ENCODE measurements around the gene PIP4K2C.
A peak's percentile ranks its signal among the peaks of the same experiment; 100 is the strongest.

The PIP4K2C gene

DNA sequence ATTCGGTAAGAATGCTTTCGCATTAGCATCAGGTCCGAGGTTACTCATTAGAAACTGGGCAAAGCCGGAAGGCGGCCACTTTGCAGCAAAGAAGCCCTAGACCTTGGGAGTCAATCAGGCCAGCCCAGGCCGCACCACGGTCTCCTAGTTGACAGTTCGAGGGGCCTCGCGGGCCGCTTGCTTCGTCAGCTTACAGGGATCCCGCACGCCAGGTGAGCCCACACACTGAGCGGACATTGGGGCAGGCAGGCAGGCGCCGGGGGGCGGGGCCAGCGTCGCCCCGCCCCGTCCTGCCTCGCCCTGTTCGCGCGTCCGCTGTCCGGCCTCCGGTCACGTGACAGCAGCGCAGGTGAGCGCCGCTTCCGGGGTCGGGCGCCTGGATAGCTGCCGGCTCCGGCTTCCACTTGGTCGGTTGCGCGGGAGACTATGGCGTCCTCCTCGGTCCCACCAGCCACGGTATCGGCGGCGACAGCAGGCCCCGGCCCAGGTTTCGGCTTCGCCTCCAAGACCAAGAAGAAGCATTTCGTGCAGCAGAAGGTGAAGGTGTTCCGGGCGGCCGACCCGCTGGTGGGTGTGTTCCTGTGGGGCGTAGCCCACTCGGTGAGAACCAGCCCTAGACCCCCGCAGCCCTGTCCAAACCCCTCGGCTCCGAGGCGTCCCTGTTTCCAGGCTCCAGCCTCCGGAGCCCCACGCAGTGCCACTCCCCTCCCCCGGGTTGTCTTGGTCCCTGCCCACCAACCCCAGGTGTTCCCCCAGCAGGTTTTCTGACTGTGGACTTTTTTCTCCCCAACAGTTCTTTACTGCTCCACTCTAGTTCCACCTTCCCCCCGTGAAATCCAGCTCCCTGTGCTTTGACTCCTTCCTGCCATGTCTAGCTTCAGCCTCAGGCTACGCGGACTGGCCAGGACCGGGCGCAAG is at the start of gene PIP4K2C:
Gene PIP4K2C (plus strand): TSS at position 329 of the 918 bp plus-strand sequence. CDS start 98 bp downstream, at position 427.
- DNase-seq (ENCODE audit: low spot score) = peak; percentile 92

DNA sequence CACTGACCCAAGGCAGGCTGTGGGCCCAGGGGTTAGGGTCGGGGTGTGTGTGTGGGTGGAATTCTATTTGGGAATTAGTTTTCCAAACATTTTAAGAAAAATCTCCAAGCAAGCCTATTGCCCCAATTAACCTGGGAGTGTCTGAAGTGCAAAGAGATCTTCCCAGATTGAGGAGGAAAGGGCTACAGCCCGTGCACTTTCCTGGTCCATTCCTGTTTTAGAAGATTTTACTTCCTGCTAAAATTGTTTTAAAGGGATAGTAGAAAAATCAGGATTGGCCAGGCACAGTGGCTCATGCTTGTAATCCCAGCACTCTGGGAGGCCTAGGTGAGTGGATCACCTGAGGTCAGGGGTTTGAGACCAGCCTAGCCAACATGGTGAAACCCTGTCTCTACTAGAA is 49.3 kb upstream of the PIP4K2C start:
- DNase-seq (ENCODE audit: low spot score) = no peak

DNA sequence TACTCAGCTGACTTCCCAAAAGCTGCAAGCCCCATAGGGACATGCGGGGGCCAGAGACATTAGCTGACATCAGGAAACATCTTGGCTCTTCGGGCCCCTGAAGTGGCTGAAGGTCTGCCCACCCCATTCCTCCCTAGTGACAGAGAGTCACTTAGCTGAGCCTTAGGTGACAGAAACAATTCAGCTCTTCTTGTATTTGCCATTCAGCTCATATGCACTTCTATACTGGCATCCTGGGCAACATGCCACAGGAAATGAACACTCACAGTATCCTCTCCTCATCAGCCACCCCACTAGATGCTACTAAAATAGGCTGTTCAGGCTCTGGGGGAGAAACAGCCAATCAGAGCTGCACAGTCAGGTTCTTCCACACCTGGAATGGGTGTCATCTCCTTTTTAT is 47.4 kb upstream of the PIP4K2C start:
- no peak for DNase-seq (ENCODE audit: low spot score)

- no peak for DNase-seq (ENCODE audit: low spot score)
Measured at GRCh38 chr12:57545809-57546437, 45.1 kb upstream of the PIP4K2C start.

DNA sequence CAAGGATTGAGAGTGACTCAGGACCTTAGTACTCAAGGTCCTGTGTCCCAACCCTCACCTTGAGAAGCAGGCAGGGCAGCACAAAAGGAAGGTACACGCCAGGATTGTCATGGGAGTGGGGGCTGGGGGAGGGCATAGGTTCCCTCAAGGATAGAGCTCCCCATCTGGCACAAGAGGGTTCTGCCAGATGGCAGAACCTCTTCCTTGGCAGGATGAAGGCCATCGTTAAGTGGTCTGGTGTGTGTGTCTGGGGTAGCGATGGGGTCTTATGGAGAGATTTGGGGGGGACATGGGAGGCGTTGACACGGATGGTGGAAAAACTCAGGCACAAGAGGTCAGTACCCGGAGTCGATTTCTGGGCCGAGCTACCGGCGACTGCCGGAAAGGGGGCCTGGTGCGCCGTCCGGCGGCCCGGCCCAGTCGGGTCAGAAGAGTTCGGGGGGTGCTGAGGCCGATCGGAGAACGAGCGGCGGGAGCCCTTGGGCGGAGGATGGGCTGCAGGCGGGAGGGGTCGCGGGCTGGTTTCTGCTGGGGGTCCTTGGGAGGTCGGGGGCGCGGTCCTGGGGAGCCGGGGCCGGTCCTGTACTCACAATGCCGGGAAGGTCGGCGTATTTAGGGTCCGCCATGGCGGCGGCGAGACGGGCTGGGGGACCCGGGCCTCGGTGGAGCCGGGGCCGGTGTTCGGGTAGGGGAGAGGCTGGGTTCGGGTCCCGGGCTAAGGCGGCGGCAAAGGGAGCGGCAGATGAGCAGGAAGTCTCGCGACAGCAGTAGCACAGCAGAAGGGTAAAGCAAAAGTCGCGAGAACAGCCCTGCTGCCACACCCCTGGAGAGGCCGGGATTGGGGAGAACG is 44.3 kb upstream of the PIP4K2C start, which contains the start of gene DCTN2:
Gene DCTN2 (minus strand): TSS at position 755 of the 850 bp plus-strand sequence. CDS start 129 bp downstream, at position 626.
- DNase-seq (ENCODE audit: low spot score) = peak; percentile 97

DNA sequence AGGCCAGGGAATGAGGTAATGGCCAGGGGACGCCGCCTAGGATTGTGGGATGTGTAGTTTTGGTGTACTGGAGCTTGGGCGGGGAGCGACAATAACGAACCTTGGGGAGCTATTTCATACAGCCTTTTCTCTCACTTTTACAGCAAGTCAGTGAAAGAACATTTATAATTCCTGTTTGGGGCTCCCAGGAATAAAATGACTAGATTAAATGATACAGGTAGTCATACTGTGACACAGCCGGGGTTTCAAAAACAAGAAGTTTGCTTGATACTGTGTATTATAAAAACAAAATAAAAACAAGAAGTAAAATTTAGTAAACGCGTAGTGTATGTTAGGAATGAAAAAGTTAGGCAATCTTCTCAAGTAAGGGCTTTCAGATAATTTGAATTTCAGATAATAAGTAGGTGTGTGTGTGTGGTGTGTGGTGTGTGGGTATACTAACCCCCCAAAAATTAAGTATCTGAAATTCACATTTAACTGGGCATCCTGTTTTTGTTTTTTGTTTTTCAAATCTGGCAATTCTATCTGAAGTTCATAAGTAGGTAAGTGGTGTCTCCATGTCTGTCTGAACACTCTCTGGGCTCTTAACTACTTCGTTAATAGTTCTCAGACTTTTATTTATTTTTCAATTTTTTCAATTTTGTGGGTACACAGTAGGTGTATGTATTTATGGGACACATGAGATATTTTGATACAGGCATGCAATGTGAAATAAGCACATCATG is 43.5 kb upstream of the PIP4K2C start:
- DNase-seq (ENCODE audit: low spot score) = no peak

GRCh38 chr12:57548013-57548315 is 43.0 kb upstream of the PIP4K2C start:
- DNase-seq (ENCODE audit: low spot score) = no peak

- DNase-seq (ENCODE audit: low spot score) = no peak
Measured at GRCh38 chr12:57548488-57548887, 42.5 kb upstream of the PIP4K2C start.

DNA sequence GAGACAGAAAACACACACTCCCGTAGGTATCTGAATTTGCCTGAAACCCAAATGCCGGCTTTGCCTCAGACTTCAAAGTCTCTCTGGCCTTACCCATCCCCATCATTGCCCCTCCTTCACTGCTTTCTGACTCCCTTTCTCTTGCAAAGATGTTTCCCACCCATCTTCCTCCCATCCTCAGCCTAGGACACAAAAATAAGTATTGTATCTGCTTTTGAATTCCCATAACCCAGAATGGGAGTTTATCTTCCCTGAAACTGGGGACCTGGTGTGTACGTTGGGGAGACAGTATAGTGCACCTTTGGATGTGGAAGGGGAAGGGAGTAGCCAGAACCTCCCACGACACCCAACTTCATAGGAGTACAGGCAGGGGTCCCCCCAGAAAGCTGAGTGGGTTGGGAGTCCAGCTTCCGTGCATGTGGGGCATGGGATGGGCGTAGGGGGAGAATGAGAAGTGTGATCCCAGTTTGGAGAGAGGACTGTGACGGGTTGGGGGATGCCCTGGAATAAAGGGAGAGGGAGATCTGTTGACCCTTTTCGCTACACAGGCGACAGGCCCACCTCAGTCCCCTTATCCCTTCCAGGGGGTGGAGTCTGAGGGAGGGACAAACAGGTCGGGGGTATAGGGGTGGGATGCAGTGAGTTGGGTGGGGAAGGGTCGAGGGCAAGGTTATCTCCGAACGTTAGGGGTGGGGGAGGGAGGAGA is 41.6 kb upstream of the PIP4K2C start:
- DNase-seq (ENCODE audit: low spot score) = no peak

DNA sequence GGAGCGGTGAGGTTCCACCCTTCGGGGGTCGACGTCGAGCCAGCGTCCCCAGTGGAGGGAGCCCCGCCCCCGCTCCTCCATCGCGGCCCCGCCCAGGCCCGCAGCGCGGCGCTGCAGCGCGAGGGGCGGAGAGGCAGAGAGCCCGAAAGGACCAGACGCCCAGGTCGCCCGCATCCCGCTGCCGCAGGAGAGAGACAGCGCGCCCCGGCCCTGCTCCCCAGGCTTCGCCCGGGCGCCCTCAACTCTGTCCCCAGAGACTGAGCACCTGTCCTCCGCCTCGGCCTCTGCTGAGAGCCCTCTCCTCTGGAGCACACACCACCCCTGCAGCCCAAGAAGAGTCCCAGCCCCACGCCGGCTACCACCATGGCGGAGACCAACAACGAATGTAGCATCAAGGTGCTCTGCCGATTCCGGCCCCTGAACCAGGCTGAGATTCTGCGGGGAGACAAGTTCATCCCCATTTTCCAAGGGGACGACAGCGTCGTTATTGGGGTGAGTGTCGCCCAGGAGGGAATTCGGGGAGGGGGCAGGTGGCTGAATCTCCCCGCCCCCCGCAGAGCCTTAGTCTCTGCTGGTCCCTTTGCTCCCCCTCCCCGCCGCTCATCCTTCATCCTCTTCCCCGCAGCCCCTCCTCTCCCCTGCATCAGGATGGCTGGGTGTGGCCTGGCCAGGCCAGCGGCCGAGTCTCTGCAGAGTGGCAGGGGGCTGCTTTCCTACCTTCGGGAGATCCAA is 40.9 kb upstream of the PIP4K2C start, which contains the start of gene KIF5A:
Gene KIF5A (plus strand): TSS at position 136 of the 732 bp plus-strand sequence. CDS start 228 bp downstream, at position 364.
- peak; percentile 75 for DNase-seq (ENCODE audit: low spot score)

DNA sequence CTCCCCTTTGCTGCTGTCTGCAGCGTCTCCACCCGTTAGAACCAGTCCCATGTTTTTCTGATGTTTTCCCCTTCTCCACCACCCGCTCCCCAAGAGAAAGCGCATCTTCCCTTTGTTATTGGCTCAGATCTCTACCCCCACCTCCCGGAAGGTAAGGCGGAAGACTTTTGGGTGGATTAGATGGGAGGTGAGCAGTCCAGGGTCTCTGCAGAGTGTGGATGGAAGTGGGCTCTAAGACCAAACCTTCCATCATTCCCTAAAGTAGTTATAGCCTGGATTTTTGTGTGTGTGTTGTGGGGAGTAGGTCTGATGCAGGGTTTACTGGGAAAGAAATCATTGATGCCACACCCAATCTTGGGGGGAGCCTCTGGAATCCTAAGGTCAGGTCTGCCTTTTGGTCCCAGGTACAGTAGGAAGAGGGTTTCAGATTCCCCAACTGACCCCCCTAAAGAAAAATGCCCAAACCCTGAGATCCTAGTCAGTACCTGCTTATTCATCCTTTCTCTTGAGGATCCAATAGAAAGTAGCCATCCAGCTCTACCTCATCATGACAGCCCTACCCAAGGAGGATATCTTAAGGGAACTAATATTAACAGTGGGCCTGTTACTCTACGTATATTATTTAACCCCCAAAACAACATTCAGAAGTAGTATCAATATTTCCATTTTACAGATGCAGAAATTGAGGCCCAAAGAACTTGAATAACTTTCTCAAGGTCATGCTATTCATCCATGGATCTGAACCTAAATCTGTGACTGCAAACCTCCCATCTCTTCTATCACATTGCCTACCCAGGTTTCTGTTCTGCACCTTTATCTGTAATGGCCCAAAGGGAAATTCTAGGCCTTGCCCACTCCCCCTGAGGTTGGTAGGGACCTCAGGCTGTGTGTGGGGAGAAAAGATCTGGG is 40.1 kb upstream of the PIP4K2C start:
- no peak for DNase-seq (ENCODE audit: low spot score)

DNA sequence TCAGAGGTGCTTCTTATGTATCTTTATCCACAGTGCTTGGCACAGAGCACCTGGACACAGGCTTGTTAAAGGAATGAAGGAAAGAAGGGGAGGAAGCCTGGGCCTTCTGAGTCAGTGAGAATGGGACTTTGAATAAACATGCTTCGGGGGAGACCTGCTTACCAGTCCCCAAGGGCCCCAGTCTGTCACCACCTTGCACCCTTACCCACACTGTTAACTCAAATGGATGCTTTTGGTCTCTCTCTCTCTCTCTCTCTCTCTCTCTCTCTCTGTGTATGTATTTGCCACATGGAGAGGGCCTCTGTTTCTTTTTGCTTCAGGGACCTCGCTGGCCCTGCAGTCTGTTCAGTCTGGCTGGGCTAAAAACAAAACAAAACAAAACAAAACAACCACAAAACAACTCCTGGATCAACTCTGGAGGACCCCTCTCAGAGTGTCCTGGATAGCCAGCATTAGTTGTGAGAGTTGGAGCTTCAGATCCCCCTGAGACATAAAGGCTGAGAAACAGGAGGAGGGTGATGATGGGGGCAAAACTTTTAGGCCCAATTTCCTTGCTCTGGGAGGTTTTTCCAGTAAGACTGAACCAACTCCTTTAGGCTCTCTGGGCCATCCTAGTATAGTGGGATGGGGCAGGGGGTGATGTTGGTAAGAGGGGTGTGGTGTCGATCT is 39.2 kb upstream of the PIP4K2C start:
- DNase-seq (ENCODE audit: low spot score) = no peak

GRCh38 chr12:57552306-57552651 is 38.7 kb upstream of the PIP4K2C start:
- DNase-seq (ENCODE audit: low spot score) = peak; percentile 35

- DNase-seq (ENCODE audit: low spot score) = no peak
Measured at GRCh38 chr12:57552835-57553313, 38.1 kb upstream of the PIP4K2C start.

- no peak for DNase-seq (ENCODE audit: low spot score)
Measured at GRCh38 chr12:57553343-57554202, 37.4 kb upstream of the PIP4K2C start.

DNA sequence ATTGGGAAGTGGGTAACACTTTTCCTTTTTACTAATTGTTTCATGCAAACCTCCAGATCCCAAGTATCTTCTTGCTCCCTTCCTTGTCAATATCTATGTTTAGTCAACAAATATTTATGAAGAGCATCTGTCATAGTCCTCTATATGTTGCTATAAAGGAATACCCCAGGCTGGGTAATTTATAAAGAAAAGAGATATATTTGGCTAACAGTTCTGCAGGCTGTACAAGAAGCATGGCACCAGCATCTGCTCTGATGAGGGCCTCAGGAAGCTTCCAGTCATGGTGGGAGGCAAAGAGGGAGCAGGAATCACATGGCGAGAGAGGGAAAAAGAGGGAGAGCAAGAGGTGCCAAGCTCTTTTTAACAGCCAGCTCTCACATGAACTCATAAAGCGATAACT is 36.5 kb upstream of the PIP4K2C start:
- no peak for DNase-seq (ENCODE audit: low spot score)

DNA sequence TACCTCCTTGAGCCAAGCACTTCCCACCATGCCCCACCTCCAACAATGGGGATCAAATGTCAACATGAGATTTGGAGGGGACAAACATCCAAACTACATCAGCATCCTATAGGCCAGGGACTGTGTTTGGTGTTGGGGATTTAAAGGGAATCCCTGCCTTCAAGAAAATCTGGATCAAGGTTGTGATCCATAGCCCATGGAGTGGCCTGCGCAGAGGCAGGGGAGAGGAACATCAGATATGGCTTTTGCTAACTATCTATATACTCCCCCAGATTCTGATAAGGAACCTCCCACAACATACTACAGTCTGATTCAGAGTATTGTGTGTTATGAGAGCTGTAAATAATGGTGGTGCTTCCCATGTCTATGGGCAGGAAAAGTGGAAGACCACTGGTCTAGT is 36.1 kb upstream of the PIP4K2C start:
- DNase-seq (ENCODE audit: low spot score) = no peak

DNA sequence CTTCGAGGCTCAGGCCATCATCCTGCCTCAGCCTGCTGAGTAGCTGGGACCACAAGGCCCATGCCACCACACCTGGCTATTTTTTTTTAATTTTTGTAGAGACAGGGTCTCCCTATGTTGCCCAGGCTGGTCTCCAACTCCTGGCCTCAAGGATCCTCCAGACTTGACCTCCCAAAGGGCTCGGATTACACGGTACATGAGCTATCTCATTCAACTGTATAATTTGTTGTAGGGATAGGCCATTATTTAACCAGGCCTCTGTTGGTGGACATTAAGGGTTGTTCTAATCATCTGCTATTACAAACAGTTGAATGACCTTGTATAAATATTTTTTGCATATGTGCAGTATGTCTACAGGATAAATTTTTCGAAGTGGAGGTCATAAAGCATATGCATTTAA is 32.1 kb upstream of the PIP4K2C start:
- no peak for DNase-seq (ENCODE audit: low spot score)

Measured in hematopoietic multipotent progenitor cell treated with erythropoietin and hydrocortisone succinate and interleukin-3 and kit ligand, for 17 days (in vitro differentiated cells).